Activated T-helper 9 cell treated with anti-CD3 and anti-CD28 coated beads, Interleukin-2, amount 50 U/mL, for 16 hours (primary cell): ENCODE results near the gene ALS2CL.

Source experiments
- DNase-seq: peaks from one replicate; pipeline ENCODE4 v3.0.0-alpha.2; 2020; ENCODE audit warnings: low read depth

The ALS2CL gene

DNA sequence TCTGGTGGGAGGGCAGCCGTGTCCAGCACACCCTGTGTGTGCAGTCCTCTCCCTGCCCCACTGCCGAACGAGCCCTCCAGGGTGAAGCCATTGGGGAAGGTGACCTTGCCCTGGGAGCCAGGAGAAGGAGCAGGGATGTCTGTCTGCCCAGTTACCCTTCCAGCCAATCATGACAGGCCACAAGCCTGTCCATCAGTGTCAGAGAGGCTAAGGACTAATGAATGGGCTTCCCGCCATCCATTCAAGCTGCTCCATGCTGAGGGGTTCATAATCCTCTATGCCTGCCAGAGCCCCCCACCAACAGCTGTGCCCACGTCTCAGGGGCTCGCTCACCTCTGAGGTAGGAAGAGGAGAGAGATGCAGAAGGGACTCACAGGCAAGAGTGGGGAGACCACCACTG lies 15.2 kb downstream of the ALS2CL start:
- no peak for DNase-seq

DNA sequence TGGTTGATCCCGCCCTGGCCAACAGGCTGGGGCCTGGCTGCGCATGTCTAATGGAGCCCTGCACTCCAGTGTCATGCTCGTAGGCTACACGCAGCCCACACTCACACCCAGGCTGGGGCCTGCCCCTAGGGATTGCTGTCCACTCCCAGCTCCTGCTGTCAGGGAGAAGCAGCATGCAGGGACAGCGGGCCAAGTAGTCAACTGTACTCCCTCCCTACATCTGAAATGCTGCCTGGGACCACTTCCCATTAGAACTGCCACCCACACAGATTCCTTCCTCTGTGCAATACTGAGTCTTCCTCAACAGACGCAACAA lies 16.1 kb downstream of the ALS2CL start:
- no peak for DNase-seq

DNA sequence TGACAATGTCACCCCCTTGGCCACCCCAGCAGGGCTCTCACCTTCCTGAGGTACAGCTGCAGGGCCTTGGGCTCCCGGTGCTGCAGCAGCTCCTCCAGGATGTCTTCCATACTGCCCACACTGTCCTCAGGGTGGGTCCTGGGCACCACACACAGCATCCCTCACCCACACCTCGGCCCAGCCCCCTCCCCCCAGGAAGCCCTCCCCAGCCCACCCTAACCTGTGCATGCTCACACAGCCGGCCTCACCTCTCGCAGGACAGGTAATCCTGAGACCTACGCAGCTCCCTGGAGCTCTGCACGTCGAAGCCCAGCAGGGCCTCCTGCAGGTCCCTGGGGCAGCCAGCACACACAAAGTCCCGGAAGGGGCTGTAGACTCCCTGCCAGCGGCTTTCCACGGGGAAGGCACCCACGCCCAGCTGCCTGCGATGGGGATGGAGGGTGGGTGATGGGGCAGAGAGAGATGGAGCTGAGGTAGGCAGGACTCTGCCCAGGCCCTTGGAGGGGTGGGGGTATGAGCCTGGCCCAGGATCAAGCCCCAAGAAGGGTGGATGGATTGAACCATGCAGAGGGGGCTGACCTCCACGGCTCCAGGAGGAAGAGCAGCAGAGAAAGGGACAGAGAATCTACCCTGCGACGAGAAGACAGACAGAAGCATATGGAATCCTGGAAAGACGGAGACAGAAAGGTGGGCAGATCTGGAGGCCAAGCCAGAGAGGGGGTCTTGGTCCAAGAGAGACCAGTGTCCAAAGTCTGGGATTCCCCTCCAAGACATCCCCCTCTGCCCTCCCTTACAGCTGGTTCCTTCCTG lies 16.7 kb downstream of the ALS2CL start:
- DNase-seq, result no peak

DNA sequence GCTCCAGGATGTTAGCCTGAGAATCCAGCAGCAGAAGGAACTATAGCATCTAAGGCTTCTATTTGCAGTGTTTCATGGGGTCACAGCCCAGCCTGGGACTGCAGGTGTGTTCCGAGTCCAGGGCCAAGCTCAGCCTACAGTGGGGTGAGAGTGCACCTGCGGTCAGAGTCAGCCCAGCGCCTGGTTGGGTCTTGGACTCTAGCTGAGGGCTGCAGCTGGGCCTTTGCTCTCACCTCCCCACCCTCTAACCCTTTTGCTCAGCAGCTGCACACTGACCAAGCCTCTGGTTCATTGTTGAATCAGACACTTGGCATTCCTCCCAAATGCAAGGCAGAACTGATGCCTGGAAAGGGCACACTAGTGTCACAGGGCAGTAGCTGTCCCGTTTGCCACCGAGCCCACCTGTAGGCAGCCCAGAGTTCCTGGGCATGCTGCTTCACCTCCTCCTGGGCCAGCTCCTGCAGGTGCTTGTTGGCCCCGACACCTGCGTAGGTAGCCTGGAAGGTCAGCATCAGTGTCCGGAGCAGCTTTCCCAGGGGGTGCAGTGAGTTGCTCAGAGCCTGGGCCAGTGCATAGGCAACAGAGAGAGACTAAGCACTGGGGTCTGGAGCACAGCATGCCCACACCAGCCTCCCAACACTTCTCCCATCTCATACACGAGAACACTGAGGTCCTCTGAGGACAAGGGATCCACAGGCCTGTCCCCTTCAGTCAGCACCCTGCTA lies 17.5 kb downstream of the ALS2CL start:
- no peak for DNase-seq

DNA sequence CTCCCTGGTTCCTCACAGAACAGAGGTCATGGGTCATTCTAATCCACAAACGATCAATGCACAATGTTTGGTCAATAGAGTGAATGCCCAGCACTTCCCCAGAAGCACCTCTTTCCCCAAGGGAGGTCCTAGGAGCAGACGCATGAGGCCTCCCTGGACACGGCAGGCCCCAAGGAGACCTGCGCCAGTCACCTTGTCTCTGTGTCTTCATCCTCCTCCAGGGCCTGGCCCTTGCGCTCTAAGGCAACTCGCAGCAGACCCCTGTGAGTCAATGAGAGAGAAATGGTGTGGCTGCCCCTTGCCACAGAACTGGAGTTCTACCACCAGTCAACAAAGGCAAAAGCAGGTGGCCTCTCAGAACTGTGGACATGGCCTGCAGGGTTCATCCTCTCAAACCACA lies 18.1 kb downstream of the ALS2CL start:
- DNase-seq, result no peak

DNA sequence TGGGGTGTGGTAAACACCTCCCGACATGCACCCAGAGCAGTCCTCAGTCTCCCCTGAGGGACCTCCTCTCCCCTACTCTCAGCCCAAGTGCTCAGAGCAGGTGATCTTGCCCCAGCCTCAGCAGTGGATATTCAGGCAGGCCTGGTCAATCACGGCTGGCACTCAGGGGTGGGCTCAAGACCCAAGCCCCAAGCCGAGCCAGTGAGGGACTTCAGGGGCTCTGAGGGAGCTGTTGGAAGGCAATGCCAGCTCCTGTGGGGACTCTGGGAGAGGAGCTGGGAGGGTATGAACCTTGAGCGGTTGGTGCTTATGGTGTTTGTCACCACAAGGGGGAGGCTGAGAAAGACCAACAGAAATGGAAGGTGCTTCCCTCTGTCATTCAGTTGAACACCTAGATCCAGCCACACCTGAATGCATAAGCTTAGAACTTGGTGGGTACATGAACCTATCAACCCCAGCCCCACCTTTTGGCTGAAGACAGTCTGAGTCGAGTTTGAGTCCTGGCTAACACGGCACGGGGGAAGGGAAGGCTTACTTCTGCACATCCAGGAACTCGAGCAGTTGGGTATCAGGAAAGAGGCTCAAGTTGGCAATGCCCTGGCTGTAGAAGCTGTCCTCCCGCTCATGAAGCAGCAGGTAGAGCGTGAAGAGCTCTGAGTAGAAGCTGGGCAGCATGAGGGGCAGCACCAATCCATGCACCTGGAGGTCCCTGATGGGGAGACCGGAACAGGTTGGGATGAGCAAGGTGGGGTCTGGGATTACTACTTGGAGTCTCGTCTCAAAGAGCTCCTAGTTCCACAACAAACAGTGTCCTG lies 19.2 kb downstream of the ALS2CL start:
- DNase-seq, result no peak

DNA sequence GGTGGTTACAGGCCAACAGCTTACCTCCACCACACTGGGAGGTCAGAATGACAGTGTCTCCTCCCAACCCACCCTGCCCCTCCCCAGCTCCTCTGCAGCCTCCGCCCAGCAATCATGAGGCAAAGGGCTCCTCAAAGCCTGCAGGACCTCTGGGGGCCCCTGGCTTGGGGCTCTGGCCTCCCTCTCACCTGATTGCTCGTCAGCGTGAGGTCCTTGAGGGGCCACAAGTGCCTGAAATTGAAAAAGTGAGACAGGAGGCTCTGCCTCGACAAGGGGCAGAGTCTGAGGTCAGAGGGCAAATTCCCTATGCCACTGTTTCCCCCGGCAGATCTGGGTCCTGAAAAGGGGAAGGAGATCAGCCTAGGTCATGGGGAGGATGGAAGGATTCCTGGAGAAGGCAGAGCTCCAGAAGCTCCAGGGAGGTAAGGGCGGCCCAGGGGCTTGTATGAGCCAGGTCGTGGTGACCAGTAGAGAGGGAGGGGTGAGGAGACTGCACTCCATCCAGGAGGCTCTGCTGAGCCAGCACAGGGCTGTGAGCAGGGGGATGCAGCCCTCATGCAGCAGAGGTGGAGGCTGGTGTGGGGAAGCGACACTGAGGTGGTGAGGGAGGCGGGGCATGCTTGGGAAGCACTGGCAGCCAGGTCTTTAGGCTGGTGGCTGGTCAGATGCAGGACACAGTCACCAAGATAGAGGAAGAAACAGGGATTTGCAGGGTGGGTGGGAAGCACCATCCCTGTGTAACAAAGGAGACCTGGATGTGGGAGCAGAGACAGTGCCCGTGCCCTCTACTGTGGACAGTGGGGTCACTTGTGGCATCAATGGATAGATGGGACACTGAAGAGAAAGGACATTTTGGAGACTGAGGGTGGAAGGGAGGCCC lies 20.1 kb downstream of the ALS2CL start:
- no peak for DNase-seq

DNA sequence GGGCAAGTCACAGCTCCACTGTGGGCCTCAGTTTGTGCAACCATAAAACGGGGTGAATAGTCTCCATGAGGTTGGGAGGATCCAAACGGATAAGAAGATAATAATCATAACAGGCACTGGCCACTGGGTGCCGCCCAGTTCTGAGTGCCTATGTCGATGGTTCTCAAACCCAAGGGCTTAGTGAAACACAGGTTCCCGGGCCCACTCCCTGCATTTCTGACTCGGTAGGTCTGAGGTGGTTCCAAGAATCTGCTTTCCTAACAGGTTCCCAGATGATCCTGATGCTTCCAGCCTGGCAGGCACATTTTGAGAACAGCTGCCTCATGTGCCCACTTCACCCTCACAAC lies 21.2 kb downstream of the ALS2CL start:
- no peak for DNase-seq

DNA sequence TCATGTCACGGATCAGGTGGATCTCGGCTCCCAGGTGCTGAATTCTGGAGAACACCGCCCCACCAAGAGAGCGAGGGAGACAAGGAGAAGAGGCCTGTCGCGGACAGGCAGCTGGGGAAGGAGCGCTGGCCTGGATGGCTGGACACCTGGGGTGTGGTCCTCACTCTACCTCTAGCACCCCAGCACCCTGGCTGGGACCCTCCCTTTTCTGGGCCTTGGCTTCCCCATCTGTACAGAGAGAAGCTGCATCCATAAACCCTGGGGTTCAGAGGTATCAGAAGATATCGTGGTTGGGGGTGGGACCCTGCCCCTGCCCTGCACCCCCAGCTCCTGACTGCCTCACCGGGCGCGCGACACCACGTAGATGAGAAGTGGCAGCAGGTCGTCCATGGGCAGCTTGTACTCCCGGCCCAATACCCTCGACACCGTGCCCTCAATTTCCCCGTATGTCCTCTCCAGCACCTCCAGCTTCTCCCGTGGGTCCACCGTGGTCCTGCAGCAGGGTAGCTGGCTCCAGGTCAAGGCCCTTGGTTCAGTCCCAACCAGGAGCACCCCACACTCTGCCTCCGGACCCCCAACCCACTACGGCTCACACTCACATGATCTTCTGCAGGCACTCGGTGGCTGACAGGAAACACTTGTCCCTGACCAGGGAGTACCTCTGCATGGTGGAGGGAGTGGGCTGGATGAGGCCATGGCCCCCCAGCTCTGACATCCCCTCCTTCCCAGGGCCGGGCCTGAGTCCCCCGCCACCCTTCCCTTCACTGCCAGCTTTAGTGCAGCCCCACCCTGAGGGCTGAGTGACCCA lies 21.7 kb downstream of the ALS2CL start:
- DNase-seq, result no peak

DNA sequence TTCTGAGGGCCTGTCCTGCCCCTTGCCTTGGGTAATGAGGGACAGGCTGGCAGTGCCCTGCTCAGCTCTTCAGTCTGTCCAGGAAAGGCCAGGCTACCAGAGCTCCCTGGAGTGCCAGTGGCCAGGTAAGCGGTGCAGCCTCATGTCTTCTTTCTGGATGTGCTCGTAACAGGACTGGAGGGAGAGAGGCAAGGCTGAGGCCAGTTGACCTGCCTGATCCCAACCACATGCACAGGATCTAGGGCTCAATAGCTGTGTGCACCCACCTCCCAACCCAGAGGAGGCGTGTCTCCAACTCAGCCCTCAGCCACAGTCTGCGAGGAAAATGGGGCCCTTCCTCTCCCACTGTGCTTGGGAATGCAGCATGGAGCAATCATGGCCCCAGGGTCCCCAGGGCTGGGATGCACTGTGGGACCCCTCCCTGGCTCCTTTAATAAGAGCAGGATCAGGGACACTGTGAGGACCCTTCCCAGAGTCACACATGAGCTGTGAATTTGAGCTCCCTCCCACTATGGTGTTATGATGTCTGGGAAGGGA lies 22.5 kb downstream of the ALS2CL start:
- DNase-seq, result no peak

DNA sequence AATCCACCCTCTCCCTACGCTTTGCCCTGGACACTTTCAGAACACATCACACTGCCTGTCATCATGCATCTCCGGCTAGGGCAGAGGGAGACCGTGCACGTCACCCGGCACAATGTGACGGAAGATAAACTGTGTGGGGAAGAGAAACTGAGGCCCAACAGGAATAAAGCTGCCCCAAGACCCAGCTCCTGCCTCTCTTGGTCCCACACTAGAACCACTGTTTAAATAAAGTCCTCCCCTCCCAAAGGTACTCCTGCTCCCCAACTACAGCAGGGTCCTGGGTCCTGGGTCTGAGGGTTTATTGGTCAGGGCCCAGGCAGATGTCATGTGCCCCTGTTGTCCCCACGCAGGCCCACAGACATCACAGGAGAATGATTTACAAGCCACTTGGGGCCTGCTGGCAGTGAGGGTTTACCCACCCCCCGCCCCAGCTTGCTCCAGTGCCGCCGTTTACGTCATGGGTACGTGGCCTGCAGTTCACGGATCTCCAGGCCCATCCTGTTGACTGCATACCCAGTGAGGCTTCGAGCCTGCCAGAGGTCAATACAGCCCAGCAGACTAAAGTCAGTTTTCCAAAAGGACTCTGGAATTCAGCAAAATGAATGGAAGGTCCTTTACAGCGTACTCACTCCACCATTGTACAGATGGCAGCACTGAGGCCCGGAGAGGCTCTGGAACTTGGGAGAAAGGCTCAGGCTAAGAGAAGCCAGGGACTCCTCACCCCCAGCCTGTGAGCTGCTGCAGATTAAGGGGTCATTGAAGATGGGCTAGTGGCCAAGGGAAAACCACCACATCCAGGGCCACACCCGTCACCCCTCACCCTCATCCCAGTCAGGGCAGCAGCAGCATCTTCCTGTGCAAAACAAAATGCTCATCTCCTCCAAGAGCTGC lies 23.2 kb downstream of the ALS2CL start:
- DNase-seq, result no peak

DNA sequence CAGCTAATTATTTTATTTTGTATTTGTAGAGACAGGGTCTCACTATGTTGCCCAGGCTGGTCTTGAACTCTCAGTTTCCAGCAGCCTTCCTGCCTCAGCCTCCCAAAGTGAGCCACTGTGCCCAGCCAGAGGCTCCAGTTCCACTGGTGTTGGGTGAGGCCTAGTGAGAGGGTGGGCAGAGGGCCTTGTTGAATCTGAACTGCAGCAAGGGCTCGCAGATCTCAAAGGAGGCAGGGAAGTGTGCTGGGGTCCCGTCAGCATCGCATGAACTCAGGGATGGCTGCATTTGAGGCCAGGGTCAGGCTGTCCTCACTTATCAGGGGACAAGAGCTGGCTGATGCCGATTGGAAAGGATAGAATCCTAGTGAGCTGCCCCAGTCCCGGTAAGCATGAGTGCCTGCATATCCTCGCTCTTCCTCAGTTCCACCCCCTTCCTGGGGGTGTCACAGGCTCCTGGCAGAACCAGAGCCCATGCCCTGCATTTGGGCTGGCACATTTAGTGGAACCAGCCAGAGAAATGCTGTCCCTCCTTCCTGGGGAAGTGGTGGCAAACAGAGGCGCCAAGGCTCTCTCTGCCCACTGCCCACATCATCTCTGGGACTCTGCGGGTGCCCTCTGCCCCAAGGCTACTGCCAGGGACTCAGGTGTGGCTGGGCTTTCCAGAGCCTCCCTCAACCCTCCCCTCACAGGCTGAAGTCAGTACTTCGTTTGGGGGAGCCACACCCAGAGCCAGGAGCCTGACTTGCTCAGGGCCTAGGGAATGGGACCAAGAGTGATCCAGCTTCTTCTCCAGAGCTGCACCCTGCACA lies 24.1 kb downstream of the ALS2CL start:
- no peak for DNase-seq

DNA sequence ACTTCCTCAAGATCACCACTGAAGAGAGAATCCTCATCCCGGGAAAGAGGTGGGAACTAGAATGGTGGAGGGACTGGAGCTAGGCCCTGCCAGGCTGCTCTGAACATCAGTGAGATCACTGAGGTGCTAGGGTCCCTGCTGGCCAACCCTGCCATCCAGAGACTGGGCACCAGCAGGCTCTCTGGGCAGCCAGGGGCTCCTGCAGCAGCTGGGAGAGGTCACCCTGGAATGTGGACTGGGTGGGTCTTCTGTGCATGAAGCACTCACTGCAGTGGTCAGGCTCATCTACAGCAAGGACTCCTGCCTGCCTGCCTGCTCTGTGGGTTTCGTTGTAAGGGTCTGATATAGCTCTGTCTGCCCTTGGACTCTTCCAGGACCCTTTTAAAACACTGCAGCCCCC lies 24.9 kb downstream of the ALS2CL start:
- DNase-seq, result no peak

DNA sequence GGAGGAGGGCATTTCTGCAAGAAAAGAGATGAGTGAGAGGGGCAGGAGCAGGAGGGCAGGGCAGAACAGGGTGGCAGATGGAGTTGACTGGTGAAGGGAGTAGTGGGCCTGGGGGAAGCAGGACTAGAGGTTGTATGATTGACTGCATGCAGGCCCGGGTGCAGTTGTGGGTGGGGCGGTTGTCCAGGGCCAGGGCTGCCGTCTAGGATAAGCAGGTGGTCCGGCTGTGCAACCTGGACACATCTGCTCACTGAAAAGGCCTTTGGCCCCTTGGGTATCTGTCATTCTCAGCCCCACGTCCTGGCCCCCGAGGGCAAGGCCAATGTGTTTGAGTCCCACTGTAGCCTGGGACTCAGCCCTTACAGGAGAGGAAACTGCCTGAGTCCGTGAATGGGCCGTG lies 25.4 kb downstream of the ALS2CL start:
- no peak for DNase-seq

DNA sequence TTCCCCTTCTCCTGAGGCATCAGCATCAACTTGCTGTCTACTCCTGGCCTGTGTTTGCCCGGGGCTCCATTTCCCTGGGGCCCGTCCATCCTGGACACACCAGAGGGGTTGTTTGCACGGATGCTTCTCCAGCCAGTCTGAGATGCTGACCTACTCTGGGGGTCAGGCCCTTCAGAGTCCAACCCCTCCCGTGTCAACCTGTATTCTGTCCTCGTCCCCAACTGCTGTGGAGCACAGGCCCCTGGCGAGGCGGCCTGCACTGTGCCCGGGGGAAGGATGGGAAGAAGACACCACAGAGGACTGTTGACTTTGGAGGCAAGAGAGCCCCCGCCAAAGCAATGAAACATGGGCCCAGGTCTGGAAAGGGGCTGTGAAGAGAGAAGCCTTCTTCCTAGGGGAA lies 25.8 kb downstream of the ALS2CL start:
- DNase-seq, result no peak

DNA sequence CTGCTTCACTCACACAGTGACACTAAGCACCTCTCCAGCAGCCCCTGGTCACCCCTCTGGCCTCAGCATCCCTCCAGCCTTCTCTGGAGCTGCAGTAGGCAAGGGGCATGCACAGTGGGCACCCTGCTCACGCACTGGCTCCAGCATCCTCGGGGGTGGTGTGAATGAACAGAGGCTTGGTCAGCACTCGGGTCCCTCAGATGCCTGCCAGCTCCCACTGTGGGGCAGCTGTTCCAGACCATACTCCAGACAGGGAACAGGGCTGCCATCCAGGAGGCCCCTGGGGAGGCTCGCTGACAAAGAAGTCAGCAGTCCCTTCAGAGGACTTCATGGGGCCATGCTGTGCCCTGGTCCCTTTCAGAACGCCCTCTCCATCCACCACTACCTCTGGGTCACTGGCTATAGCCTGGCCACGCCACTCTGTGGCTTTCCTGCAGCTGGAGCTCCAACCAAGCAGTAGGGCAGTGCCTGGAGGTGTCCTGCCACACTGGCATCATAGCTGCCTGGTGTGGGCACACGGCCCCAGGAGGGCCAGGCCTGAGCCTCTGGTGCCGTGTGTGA lies 26.3 kb downstream of the ALS2CL start:
- no peak for DNase-seq

DNA sequence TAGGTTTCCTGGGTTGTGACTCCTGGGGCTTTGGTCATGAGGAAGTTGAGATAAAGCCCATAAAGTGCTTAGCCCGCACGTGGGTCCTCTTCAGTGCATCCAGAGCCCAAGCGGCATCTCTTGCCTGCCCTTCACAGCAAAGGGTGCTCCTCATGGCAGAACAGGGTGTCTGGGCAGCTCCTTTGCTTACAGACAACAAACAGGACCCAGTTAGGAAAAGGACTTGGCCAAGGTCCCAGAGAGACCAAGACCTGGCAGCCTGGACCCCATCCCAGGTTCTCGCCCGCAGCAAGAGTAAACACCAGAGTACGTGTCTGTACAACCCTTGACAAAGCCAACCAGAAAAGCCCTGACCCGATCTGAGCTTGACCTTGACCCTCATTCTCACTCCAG lies 27.0 kb downstream of the ALS2CL start:
- DNase-seq, result no peak

DNA sequence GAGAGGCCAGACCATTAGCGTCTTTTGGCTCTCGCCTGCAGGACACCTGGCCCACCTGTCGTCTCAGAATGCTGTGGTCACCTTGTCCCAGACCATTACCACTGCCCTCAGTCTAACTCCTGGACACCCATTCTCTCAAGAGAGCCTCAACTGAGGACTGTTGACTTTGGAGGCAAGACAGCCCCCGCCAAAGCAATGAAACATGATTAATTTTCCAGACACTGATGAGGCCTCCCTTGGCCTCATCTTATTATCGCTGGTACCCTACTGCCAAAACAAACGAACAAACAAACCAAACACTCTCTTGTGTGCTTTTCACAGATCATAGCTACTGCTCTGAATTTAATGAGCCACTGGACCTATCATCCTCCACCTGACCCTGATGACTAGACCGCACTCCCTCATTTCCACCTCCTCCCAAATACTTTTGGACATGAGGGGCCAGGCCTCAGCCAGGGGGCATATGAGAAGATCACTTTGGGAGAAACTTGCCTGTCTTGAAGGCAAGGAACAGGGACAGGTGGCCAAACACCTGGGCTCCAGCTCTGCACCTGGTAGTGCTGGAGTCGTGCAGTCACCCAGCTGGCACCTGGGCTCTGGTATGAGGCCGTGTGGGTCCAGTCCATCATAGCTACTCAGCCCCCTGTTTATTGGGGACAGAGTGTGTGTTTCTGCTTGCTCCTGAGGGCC lies 27.6 kb downstream of the ALS2CL start:
- DNase-seq, result no peak
